Measurements from ENCODE around the gene BTG4. TPM values are rescaled to one million over a fixed set of nuclear protein-coding genes. Genes with fewer than 3 reads are reported as not detected.

The BTG4 gene
- total RNA-seq, 1 experiment from 2014 or later = 0.61 TPM

DNA sequence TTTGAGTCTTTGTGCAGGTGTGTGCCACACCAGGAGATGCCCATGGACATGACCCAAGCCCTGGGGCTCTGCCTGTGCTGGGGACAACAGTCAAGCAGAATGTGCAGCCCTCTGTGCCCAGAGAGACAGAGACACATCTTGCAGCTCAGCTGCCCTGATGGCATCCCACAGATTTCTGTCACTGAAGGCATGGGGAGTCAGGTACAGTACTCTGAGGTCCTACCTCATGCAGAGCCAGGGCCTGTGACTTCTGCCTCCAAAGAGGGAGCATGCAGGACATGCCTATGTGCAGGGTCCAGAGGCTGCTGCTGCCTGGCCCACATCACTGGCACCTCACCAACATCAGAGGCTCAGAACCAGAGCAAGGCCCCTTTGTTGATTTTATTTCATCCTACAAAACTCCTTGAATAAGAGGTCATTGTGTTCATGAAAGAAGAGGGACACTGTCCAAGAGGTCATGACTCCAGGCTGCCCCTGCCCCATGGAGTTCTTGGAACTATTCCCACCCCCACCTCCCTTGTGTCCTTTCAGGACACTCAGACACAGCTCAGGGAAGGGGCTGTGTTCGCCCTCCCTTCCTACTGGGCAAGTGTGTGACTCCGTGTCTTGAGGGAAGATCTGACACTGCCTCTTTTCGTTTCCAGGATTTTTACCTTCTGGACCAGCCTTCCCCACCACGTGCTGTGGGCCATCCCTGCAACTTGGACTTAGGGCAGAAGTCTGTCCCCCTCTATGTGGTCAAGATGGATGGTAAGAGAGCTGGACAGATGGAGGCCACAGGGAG, 62.3 kb downstream of the BTG4 start:
- POLR2A ChIA-PET = interaction anchor here (0.6 kb wide), 1 partner anchor 577 kb away, joined by 18 read pairs; no protein-coding TSS in a partner anchor
- intact Hi-C loops (cut with micrococcal nuclease; ENCODE audit: unreplicated experiment) = loop anchor here (5.0 kb wide), 2 partner anchors 137 to 353 kb away; no protein-coding TSS in a partner anchor
- DNase-seq = no peak
- no peaks in the 10 kb centered on the region for H3K36me3 ChIP-seq (ENCODE audit: control insufficient read depth, insufficient read depth, low read length)
- peaks cover 3% of the 10 kb centered on the region for H3K27me3 Mint-ChIP-seq (ENCODE audit: insufficient read depth, unreplicated experiment)
- no peaks in the 10 kb centered on the region for H3K9me3 ChIP-seq
- CTCF ChIA-PET = interaction anchor here (0.6 kb wide), 1 partner anchor 76 kb away, joined by 3 read pairs; no protein-coding TSS in a partner anchor
- H3K4me1 ChIP-seq = peaks cover 1% of the 10 kb centered on the region; the same call in 1 of the 2 replicates
- TF ChIP-seq CTCF (IDR thresholded peaks at IDR 0.05; ENCODE audit: insufficient read depth in 1 of 2, low read depth in 1 of 2, low read length in 1 of 2, severe bottlenecking in 1 of 2, unreplicated experiment in 1 of 2) = no peak
- H3K27me3 ChIP-seq (replicated peaks; ENCODE audit: control insufficient read depth, insufficient read depth, low read length) = no peaks in the 10 kb centered on the region
- no peak overlapping the region for H3K4me3 Mint-ChIP-seq (ENCODE audit: unreplicated experiment)
- peaks cover 8% of the 10 kb centered on the region for H3K4me1 Mint-ChIP-seq (ENCODE audit: low read depth, unreplicated experiment)
- H3K36me3 Mint-ChIP-seq (ENCODE audit: insufficient read depth, unreplicated experiment) = no peaks in the 10 kb centered on the region
- H3K4me3 ChIP-seq (ENCODE audit: low read depth, low read length) = no peak overlapping the region
- no peak overlapping the region for H3K27ac Mint-ChIP-seq (ENCODE audit: unreplicated experiment)
- no TSS peak for BruUV-seq (replicated peaks)
- no peaks in the 10 kb centered on the region for H3K9me3 Mint-ChIP-seq (ENCODE audit: unreplicated experiment)

DNA sequence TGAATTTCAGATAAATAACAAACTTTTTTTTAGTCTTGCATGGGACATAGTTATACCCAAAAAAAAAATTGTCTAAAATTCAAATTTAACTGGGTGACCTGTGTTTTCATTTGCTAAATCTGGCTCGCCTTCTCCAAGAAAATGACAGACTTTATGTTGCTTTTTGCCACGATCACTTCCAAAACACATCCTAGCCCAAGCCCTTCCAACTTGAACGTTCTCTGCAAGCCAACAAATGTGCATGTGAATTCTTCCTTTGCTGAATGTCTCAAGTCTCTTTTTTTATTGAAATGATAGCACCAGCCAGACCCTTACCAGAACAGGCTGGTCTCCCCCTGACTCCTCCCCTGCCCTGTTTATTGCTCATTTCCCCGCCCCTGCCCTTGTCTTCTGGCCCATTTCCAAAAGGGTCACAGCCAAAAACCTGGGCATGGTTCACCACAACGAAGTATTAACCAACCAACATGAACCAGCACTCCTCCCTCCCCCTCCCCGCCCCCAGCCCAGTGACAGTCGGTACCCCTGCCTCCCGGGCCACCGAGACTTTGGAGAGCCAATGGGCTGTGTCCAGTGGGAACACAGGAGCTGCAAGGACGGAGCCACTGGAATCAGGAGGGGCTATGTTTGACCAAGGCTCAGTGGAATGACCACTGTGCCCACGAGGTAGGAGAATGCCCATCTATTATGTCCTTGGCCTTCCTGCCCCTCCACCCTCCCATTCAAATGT, 63.2 kb downstream of the BTG4 start:
- no peaks in the 10 kb centered on the region for H3K9me3 Mint-ChIP-seq (ENCODE audit: unreplicated experiment)
- POLR2A ChIA-PET = no interaction called here
- H3K36me3 Mint-ChIP-seq (ENCODE audit: insufficient read depth, unreplicated experiment) = no peaks in the 10 kb centered on the region
- TF ChIP-seq CTCF (IDR thresholded peaks at IDR 0.05; ENCODE audit: insufficient read depth in 1 of 2, low read depth in 1 of 2, low read length in 1 of 2, severe bottlenecking in 1 of 2, unreplicated experiment in 1 of 2) = no peak
- no peak overlapping the region for H3K4me3 Mint-ChIP-seq (ENCODE audit: unreplicated experiment)
- Histone ChIP-seq H3K27me3 (replicated peaks; ENCODE audit: control insufficient read depth, insufficient read depth, low read length) (no peaks in the 10 kb centered on the region), H3K36me3 (ENCODE audit: control insufficient read depth, insufficient read depth, low read length) (no peaks in the 10 kb centered on the region), H3K4me3 (ENCODE audit: low read depth, low read length) (no peak overlapping the region), H3K9me3 (no peaks in the 10 kb centered on the region), H3K4me1 (no peaks in the 10 kb centered on the region)
- intact Hi-C loops (cut with micrococcal nuclease; ENCODE audit: unreplicated experiment) = loop anchor here (5.0 kb wide), 1 partner anchor 352 kb away; no protein-coding TSS in a partner anchor
- H3K4me1 Mint-ChIP-seq (ENCODE audit: low read depth, unreplicated experiment) = peaks cover 6% of the 10 kb centered on the region
- H3K27ac Mint-ChIP-seq (ENCODE audit: unreplicated experiment) = no peak overlapping the region
- peaks cover 3% of the 10 kb centered on the region for H3K27me3 Mint-ChIP-seq (ENCODE audit: insufficient read depth, unreplicated experiment)
- DNase-seq = no peak
- BruUV-seq (replicated peaks) = no TSS peak
- CTCF ChIA-PET = no interaction called here

DNA sequence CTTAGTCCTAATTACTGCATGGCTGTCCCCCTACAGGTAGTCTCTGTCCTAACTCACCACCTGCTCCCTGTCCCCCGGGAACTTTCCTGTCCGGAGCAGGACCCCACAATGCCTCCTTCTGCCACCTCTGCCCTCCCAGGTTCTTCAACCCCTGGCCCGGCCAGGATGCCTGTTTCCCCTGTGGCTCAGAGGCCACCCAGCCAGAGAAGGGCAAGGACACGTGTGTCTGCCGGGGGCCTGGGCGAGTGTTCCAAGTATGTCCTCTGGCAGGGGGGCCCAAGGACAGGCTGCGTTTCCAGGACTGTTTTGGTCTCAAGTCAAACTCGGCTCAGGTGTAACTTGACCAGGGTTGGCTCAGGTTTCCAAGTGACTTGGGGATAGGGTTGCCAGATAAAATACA, 63.8 kb downstream of the BTG4 start:
- Histone ChIP-seq H3K9me3 (no peaks in the 10 kb centered on the region), H3K4me1 (no peaks in the 10 kb centered on the region; the same call in 1 of the 2 replicates), H3K36me3 (ENCODE audit: control insufficient read depth, insufficient read depth, low read length) (no peaks in the 10 kb centered on the region), H3K27me3 (replicated peaks; ENCODE audit: control insufficient read depth, insufficient read depth, low read length) (peaks cover 2% of the 10 kb centered on the region; the same call in 1 of the 2 replicates), H3K4me3 (ENCODE audit: low read depth, low read length) (no peak overlapping the region)
- Mint-ChIP-seq H3K27ac (ENCODE audit: unreplicated experiment) (no peak overlapping the region), H3K9me3 (ENCODE audit: unreplicated experiment) (no peaks in the 10 kb centered on the region), H3K4me3 (ENCODE audit: unreplicated experiment) (no peak overlapping the region), H3K4me1 (ENCODE audit: low read depth, unreplicated experiment) (peaks cover 6% of the 10 kb centered on the region), H3K27me3 (ENCODE audit: insufficient read depth, unreplicated experiment) (peaks cover 3% of the 10 kb centered on the region), H3K36me3 (ENCODE audit: insufficient read depth, unreplicated experiment) (no peaks in the 10 kb centered on the region)
- intact Hi-C loops (cut with micrococcal nuclease; ENCODE audit: unreplicated experiment) = loop anchor here (5.0 kb wide), 1 partner anchor 351 kb away; no protein-coding TSS in a partner anchor
- no TSS peak for BruUV-seq (replicated peaks)
- peak in 1 of 2 experiments; percentile 9 for TF ChIP-seq CTCF (IDR thresholded peaks at IDR 0.05; ENCODE audit: insufficient read depth in 1 of 2, low read depth in 1 of 2, low read length in 1 of 2, severe bottlenecking in 1 of 2, unreplicated experiment in 1 of 2)
- no peak for DNase-seq
- CTCF ChIA-PET = no interaction called here
- POLR2A ChIA-PET = no interaction called here
